Lower lobe of right lung (tissue), 2 donors: Measurements from ENCODE around the gene CTDSP1. TPM values are rescaled to one million over a fixed set of nuclear protein-coding genes. Genes with fewer than 3 reads are reported as not detected.

Experiments used
- ATAC-seq, 2 donors: fragments of 200-7000 bp; cut with Tn5 transposase; one replicate each; pipeline ENCODE4 v1.9.1; 2020 to 2022; ENCODE audit warnings: mild to moderate bottlenecking in 2 of 2, moderate library complexity in 2 of 2
- DNase-seq: peaks from one replicate; pipeline ENCODE4 v3.0.0-alpha.2; 2020
- H3K27ac ChIP-seq: fragments of 200-600 bp; one replicate; pipeline ENCODE4 v1.8.0; 2022
- H3K27me3 ChIP-seq: fragments of 200-600 bp; one replicate; pipeline ENCODE4 v1.8.0; 2022; ENCODE audit warnings: low read depth
- H3K36me3 ChIP-seq: fragments of 200-600 bp; one replicate; pipeline ENCODE4 v1.8.0; 2022; ENCODE audit warnings: mild to moderate bottlenecking
- H3K4me1 ChIP-seq: fragments of 200-600 bp; one replicate; pipeline ENCODE4 v1.8.0; 2022
- H3K4me3 ChIP-seq: fragments of 200-600 bp; one replicate; pipeline ENCODE4 v1.8.0; 2022; ENCODE audit warnings: mild to moderate bottlenecking
- H3K9me3 ChIP-seq: fragments of 200-600 bp; one replicate; pipeline ENCODE4 v1.8.0; 2022
- CTCF ChIP-seq: fragments of 200-600 bp; IDR thresholded peaks from one replicate; pipeline ENCODE4 v1.8.0; 2022; ENCODE audit warnings: antibody characterized with exemption, mild to moderate bottlenecking
- intact Hi-C: fragments of 100-400 bp; cut with DNase I; formaldehyde crosslinking; loops from one replicate; pipeline ENCODE4 v1.11.0; 2022
- total RNA-seq: library from RNA; stranded (reverse); fragmentation: NEBNext Ultra II Directional; extraction: Animal tissue kit (Norgen Biotek cat#: 25700); gene quantifications from one replicate; pipeline ENCODE4 v1.2.1, GENCODE V29; 2021
- donor health status: DM: no; HTN: yes; CAD: no; lungs with severe emphysema.

The CTDSP1 gene
- total RNA-seq, 1 donor from 2014 or later = 168 TPM

- peak; percentile 11 for DNase-seq
- Histone ChIP-seq H3K36me3 (no peaks in the 10 kb centered on the region), H3K4me3 (no peak overlapping the region), H3K27me3 (no peaks in the 10 kb centered on the region), H3K9me3 (no peaks in the 10 kb centered on the region), H3K4me1 (no peaks in the 10 kb centered on the region), H3K27ac (no peak overlapping the region)
- ATAC-seq = no peak
- no peak for TF ChIP-seq CTCF
- intact Hi-C loops = no loop called here
Measured at GRCh38 chr2:218430721-218431120, 31.1 kb downstream of the CTDSP1 start.

DNA sequence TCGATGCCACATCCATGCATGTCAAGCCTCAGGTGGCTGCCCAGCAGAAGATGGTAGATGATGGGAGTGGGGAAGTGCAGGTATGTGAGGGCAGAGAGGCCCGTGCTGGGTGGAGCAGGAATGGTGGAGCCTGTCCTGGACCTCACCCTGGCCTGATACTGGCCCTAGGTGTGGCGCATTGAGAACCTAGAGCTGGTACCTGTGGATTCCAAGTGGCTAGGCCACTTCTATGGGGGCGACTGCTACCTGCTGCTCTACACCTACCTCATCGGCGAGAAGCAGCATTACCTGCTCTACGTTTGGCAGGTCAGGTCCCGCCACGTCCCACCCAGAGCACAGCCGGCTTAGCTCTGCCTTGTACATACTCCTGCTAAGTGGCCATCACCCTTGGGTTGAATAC is 32.2 kb downstream of the CTDSP1 start:
- DNase-seq = peak; percentile 14
- H3K27me3 ChIP-seq = no peaks in the 10 kb centered on the region
- intact Hi-C loops = no loop called here

DNA sequence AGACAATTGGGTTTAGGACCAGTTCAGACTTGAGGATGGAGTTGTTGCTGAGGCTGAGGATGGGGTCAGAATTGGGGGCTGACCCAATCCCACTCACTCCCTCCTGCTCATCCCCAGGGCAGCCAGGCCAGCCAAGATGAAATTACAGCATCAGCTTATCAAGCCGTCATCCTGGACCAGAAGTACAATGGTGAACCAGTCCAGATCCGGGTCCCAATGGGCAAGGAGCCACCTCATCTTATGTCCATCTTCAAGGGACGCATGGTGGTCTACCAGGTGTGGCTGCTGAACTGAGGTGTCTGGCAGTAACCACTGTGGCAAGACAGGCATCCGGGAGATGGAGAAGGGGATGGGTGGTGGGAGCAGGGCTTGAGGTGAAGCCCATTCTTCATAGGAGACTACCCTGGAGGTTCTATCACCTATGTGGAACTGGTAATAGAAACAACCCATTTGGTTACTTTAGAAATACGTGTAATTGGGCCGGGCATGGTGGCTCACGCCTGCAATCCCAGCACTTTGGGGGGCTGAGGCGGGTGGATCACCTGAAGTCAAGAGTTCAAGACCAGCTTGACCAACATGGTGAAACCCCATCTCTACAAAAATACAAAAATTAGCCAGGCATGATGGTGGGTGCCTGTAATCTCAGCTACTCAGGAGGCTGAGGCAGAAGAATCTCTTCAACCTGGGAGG is 33.2 kb downstream of the CTDSP1 start:
- Histone ChIP-seq H3K9me3 (no peaks in the 10 kb centered on the region), H3K36me3 (no peaks in the 10 kb centered on the region), H3K4me3 (no peak overlapping the region), H3K27me3 (no peaks in the 10 kb centered on the region), H3K4me1 (no peaks in the 10 kb centered on the region), H3K27ac (no peak overlapping the region)
- intact Hi-C loops = no loop called here
- no peak for TF ChIP-seq CTCF
- ATAC-seq (no peak), DNase-seq (peak; percentile 14)

More for the DNA sequence above, 32.2 kb downstream of the CTDSP1 start:
- H3K27ac ChIP-seq = no peak overlapping the region
- no peak for ATAC-seq
- H3K9me3 ChIP-seq = no peaks in the 10 kb centered on the region
- no peak for TF ChIP-seq CTCF
- H3K36me3 ChIP-seq = no peaks in the 10 kb centered on the region
- H3K4me1 ChIP-seq = no peaks in the 10 kb centered on the region
- no peak overlapping the region for H3K4me3 ChIP-seq

GRCh38 chr2:218434456-218434855 is 34.8 kb downstream of the CTDSP1 start:
- intact Hi-C loops = no loop called here
- no peak for ATAC-seq
- no peaks in the 10 kb centered on the region for H3K9me3 ChIP-seq
- no peak for TF ChIP-seq CTCF
- DNase-seq = peak; percentile 36
- H3K4me3 ChIP-seq = no peak overlapping the region
- no peaks in the 10 kb centered on the region for H3K36me3 ChIP-seq
- no peak overlapping the region for H3K27ac ChIP-seq
- H3K27me3 ChIP-seq = no peaks in the 10 kb centered on the region
- H3K4me1 ChIP-seq = no peaks in the 10 kb centered on the region

GRCh38 chr2:218435003-218435982 is 35.6 kb downstream of the CTDSP1 start:
- H3K27ac ChIP-seq = no peak overlapping the region
- no peaks in the 10 kb centered on the region for H3K9me3 ChIP-seq
- DNase-seq = peak; percentile 28
- H3K36me3 ChIP-seq = no peaks in the 10 kb centered on the region
- H3K27me3 ChIP-seq = no peaks in the 10 kb centered on the region
- ATAC-seq = no peak
- no peak for TF ChIP-seq CTCF
- H3K4me3 ChIP-seq = no peak overlapping the region
- intact Hi-C loops = no loop called here
- no peaks in the 10 kb centered on the region for H3K4me1 ChIP-seq
